PC-9 (cell line): ENCODE results near the gene ACTR3.

Experiments used
- EZH2 ChIP-seq: fragments of 200-600 bp; sonication (generic); IDR thresholded peaks from 2 replicates; pipeline ENCODE4 v1.8.0; 2017; ENCODE audit warnings: antibody characterized with exemption, low read depth
- TF ChIP-seq, protein P1 (sequence below): fragments of 200-600 bp; sonication (generic); conservative IDR thresholded peaks from 2 replicates; pipeline ENCODE4 v1.6.1; 2017; ENCODE audit warnings: mixed run types, antibody characterized with exemption, mild to moderate bottlenecking, moderate library complexity

- TF ChIP-seq, protein P1, sequence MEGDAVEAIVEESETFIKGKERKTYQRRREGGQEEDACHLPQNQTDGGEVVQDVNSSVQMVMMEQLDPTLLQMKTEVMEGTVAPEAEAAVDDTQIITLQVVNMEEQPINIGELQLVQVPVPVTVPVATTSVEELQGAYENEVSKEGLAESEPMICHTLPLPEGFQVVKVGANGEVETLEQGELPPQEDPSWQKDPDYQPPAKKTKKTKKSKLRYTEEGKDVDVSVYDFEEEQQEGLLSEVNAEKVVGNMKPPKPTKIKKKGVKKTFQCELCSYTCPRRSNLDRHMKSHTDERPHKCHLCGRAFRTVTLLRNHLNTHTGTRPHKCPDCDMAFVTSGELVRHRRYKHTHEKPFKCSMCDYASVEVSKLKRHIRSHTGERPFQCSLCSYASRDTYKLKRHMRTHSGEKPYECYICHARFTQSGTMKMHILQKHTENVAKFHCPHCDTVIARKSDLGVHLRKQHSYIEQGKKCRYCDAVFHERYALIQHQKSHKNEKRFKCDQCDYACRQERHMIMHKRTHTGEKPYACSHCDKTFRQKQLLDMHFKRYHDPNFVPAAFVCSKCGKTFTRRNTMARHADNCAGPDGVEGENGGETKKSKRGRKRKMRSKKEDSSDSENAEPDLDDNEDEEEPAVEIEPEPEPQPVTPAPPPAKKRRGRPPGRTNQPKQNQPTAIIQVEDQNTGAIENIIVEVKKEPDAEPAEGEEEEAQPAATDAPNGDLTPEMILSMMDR: no peak
- no peak for TF ChIP-seq EZH2
Measured at GRCh38 chr2:113930448-113930847, 40.6 kb downstream of the ACTR3 start.
